ENCODE data around the gene GNPTAB.

- TF ChIP-seq POLR2A (IDR thresholded peaks at IDR 0.05): no peak
- no peak for TF ChIP-seq CTCF (IDR thresholded peaks at IDR 0.05)
- no peak for TF ChIP-seq EP300 (IDR thresholded peaks at IDR 0.05)
- TF ChIP-seq POLR2AphosphoS5 (IDR thresholded peaks at IDR 0.05): no peak
Measured at GRCh38 chr12:101719566-101719965, 111.2 kb downstream of the GNPTAB start.

Measured in sigmoid colon (tissue), 4 donors.